Endothelial cell (in vitro differentiated cells): ENCODE measurements around the gene GPNMB. TPM values are rescaled to one million over a fixed set of nuclear protein-coding genes. Genes with fewer than 3 reads are reported as not detected.
"Not testable (repeated sequence)": the region's sequence is repeated elsewhere in the genome, so short reads cannot be mapped to it uniquely, and the experiment has no call there.

Experiments
- DNase-seq: peaks from one replicate; pipeline ENCODE4 v3.0.0; 2021; ENCODE audit warnings: low spot score
- H3K27ac Mint-ChIP-seq: one replicate; pipeline ENCODE4 v1.8.0; 2021; ENCODE audit warnings: mixed read lengths, inconsistent platforms; ENCODE audit not compliant: unreplicated experiment
- H3K27me3 Mint-ChIP-seq: one replicate; pipeline ENCODE4 v1.8.0; 2021; ENCODE audit warnings: mild to moderate bottlenecking, moderate library complexity, mixed read lengths, inconsistent platforms; ENCODE audit not compliant: unreplicated experiment
- H3K36me3 Mint-ChIP-seq: one replicate; pipeline ENCODE4 v1.8.0; 2021; ENCODE audit warnings: mild to moderate bottlenecking, low read depth, mixed read lengths, inconsistent platforms; ENCODE audit not compliant: unreplicated experiment
- H3K4me1 Mint-ChIP-seq: one replicate; pipeline ENCODE4 v1.8.0; 2021; ENCODE audit warnings: mild to moderate bottlenecking, mixed read lengths, inconsistent platforms; ENCODE audit not compliant: unreplicated experiment
- H3K4me3 Mint-ChIP-seq: one replicate; pipeline ENCODE4 v1.8.0; 2021; ENCODE audit warnings: mild to moderate bottlenecking, mixed read lengths, inconsistent platforms; ENCODE audit not compliant: unreplicated experiment
- H3K9me3 Mint-ChIP-seq: one replicate; pipeline ENCODE4 v1.8.0; 2021; ENCODE audit warnings: mixed read lengths, inconsistent platforms; ENCODE audit not compliant: unreplicated experiment
- CTCF ChIP-seq: fragments of 200-600 bp; sonication (generic); IDR thresholded peaks from one replicate; pipeline ENCODE4 v1.5.0; 2021; ENCODE audit warnings: antibody characterized with exemption; ENCODE audit not compliant: unreplicated experiment
- long read RNA-seq: library from polyadenylated mRNA; unstranded; transcript quantifications from one replicate; pipeline ENCODE4 v2.0.0, GENCODE V29; 2020; ENCODE audit not compliant: unreplicated experiment
- total RNA-seq: library from RNA; stranded (reverse); fragmentation: NEBNext Ultra II Directional; extraction: Animal tissue kit (Norgen Biotek cat#: 25700); gene quantifications from one replicate; pipeline ENCODE4 v1.2.1, GENCODE V29; 2021; ENCODE audit not compliant: unreplicated experiment

GPNMB gene
- total RNA-seq, result 0.49 TPM
- long read RNA-seq, partial matches to known transcripts, result 0 of 2 reads
- long read RNA-seq, other reads (novel, unspliced or antisense), result 0 of 2 reads

DNA sequence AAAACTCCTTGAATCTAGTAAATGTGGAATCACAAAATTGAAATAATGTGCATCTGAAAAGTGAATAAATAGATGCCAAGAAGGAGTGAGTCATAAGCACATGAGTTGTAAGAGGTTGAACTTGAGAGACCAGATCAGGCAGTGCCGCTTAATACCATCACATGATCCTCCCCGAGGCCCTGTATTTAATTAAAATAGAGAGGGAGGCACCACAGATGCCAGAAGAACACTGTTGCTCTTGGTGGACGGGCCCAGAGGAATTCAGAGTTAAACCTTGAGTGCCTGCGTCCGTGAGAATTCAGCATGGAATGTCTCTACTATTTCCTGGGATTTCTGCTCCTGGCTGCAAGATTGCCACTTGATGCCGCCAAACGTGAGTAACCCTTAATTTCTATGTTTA lies at the start of gene GPNMB:
TSS of gene GPNMB (plus strand) at position 221 of the 400 bp plus-strand sequence. CDS start at position 304, 83 bp downstream.
- no peaks in the 10 kb centered on the region for H3K27me3 Mint-ChIP-seq
- DNase-seq, result no peak
- no peak for TF ChIP-seq CTCF
- no peaks in the 10 kb centered on the region for H3K36me3 Mint-ChIP-seq
- no peak within 1 kb of the TSS for H3K4me3 Mint-ChIP-seq
- no peaks in the 10 kb centered on the region for H3K9me3 Mint-ChIP-seq
- no peak within 1 kb of the TSS for H3K27ac Mint-ChIP-seq
- peaks cover 6% of the 10 kb centered on the region for H3K4me1 Mint-ChIP-seq

DNA sequence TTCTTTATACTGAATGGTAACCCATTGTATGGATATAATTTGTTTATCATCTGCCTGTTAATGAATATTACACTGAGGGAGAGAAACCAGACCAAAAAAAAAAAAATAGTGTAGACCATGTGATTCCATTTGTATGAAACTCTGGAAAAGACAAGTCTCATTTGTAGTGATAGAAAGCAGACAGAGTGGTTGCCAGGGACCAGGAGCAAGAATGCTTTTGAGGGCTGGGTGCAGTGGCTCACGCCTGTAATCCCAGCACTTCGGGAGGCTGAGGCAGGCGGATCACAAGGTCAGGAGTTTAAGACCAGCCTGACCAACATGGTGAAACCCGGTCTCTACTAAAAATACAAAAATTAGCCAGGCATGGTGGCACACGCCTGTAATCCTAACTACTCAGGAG lies 48.8 kb upstream of the GPNMB start:
- H3K9me3 Mint-ChIP-seq, H3K27ac Mint-ChIP-seq, H3K4me1 Mint-ChIP-seq, DNase-seq, H3K27me3 Mint-ChIP-seq: not testable (repeated sequence)
- peaks cover 23% of the 10 kb centered on the region for H3K36me3 Mint-ChIP-seq
- H3K4me3 Mint-ChIP-seq, result peak overlapping the region; percentile 9

- DNase-seq, result no peak
- Mint-ChIP-seq H3K9me3 (no peaks in the 10 kb centered on the region), H3K27me3 (no peaks in the 10 kb centered on the region), H3K36me3 (peaks cover 19% of the 10 kb centered on the region), H3K4me3 (no peak overlapping the region), H3K4me1 (peaks cover under 1% of the 10 kb centered on the region), H3K27ac (no peak overlapping the region)
- TF ChIP-seq CTCF, result no peak
Observed at GRCh38 chr7:23200331-23200730, 46.2 kb upstream of the GPNMB start.

DNA sequence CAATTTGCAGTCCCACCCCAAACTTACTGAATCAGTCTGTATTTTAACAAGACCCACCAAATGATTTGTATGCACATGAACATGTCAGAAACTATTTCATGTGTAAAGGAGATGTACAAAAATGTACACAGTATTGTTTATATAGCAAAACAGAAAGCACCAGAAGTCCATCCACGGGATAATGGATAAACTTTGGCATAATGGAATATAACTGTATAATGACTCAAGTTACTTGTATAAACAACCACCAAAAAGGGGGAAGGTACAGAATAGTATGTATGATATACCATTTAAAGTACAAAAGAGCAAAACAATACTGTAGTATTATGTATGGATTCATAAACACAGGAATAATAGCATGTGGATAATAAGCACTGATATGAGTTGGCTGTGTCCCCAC lies 42.3 kb upstream of the GPNMB start:
- peaks cover 4% of the 10 kb centered on the region for H3K4me1 Mint-ChIP-seq
- no peak overlapping the region for H3K27ac Mint-ChIP-seq
- TF ChIP-seq CTCF, result no peak
- H3K9me3 Mint-ChIP-seq, result no peaks in the 10 kb centered on the region
- peaks cover 13% of the 10 kb centered on the region for H3K36me3 Mint-ChIP-seq
- no peak overlapping the region for H3K4me3 Mint-ChIP-seq
- DNase-seq, result no peak
- H3K27me3 Mint-ChIP-seq, result no peaks in the 10 kb centered on the region

DNA sequence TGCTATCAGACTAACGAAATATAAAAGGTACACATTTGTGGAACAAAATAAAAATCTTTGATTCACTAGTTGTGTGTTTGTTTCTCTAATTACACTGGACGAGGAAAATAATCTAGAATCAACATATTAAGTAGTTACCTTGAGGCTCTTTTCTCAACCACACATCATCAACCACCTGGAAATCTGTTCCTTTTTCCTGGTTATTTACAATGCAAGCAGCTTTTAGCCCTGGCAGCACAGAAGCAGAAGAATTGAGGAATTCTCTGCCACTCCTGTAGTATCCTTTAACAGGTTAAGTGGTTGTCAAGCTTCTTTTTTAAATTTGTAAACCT lies 41.0 kb upstream of the GPNMB start:
- H3K4me3 Mint-ChIP-seq, result peak overlapping the region; percentile 60
- peaks cover 4% of the 10 kb centered on the region for H3K4me1 Mint-ChIP-seq
- no peak for TF ChIP-seq CTCF
- DNase-seq, result no peak
- H3K27me3 Mint-ChIP-seq, result no peaks in the 10 kb centered on the region
- no peaks in the 10 kb centered on the region for H3K9me3 Mint-ChIP-seq
- H3K27ac Mint-ChIP-seq, result peak overlapping the region; percentile 71
- peaks cover 8% of the 10 kb centered on the region for H3K36me3 Mint-ChIP-seq
